Measurements from ENCODE around the gene SIGLEC15.
A peak's percentile ranks its signal among the peaks of the same experiment; 100 is the strongest.
"Not testable (repeated sequence)": the region's sequence is repeated elsewhere in the genome, so short reads cannot be mapped to it uniquely, and the experiment has no call there.

SIGLEC15 gene

GRCh38 chr18:45820106-45820745 lies 5.2 kb upstream of the SIGLEC15 start:
- no peak for DNase-seq (ENCODE audit: low read depth in 2 of 2)

GRCh38 chr18:45821026-45821425 lies 4.4 kb upstream of the SIGLEC15 start:
- DNase-seq (ENCODE audit: low read depth in 2 of 2) = no peak

- no peak for DNase-seq (ENCODE audit: low read depth in 2 of 2)
Observed at GRCh38 chr18:45821711-45822110, 3.8 kb upstream of the SIGLEC15 start.

- DNase-seq (ENCODE audit: low read depth in 2 of 2) = no peak
Observed at GRCh38 chr18:45826084-45826483, 609 bp downstream of the SIGLEC15 start.

- DNase-seq (ENCODE audit: low read depth in 2 of 2) = not testable (repeated sequence)
Observed at GRCh38 chr18:45826716-45827115, 1.2 kb downstream of the SIGLEC15 start.

GRCh38 chr18:45828917-45829811 lies 3.7 kb downstream of the SIGLEC15 start:
- DNase-seq (ENCODE audit: low read depth in 2 of 2) = no peak

- no peak for DNase-seq (ENCODE audit: low read depth in 2 of 2)
Observed at GRCh38 chr18:45829855-45830254, 4.4 kb downstream of the SIGLEC15 start.

GRCh38 chr18:45830917-45831316 lies 5.4 kb downstream of the SIGLEC15 start:
- no peak for DNase-seq (ENCODE audit: low read depth in 2 of 2)

- no peak for DNase-seq (ENCODE audit: low read depth in 2 of 2)
Observed at GRCh38 chr18:45833846-45834245, 8.4 kb downstream of the SIGLEC15 start.

- DNase-seq (ENCODE audit: low read depth in 2 of 2) = no peak
Observed at GRCh38 chr18:45834306-45834705, 8.8 kb downstream of the SIGLEC15 start.

- DNase-seq (ENCODE audit: low read depth in 2 of 2) = no peak
Observed at GRCh38 chr18:45835057-45835636, 9.7 kb downstream of the SIGLEC15 start.

GRCh38 chr18:45836242-45837205 lies 11.0 kb downstream of the SIGLEC15 start:
- DNase-seq (ENCODE audit: low read depth in 2 of 2) = no peak

GRCh38 chr18:45837283-45838070 lies 12.0 kb downstream of the SIGLEC15 start:
- DNase-seq (ENCODE audit: low read depth in 2 of 2) = peak; percentile 9 to 28

GRCh38 chr18:45838302-45839070 lies 13.0 kb downstream of the SIGLEC15 start:
- DNase-seq (ENCODE audit: low read depth in 2 of 2) = no peak

- no peak for DNase-seq (ENCODE audit: low read depth in 2 of 2)
Observed at GRCh38 chr18:45839414-45840395, 14.2 kb downstream of the SIGLEC15 start.

- no peak for DNase-seq (ENCODE audit: low read depth in 2 of 2)
Observed at GRCh38 chr18:45841060-45841764, 15.7 kb downstream of the SIGLEC15 start.

- DNase-seq (ENCODE audit: low read depth in 2 of 2) = no peak
Observed at GRCh38 chr18:45841765-45842442, 16.4 kb downstream of the SIGLEC15 start.

- DNase-seq (ENCODE audit: low read depth in 2 of 2) = no peak
Observed at GRCh38 chr18:45843019-45843418, 17.5 kb downstream of the SIGLEC15 start.
